Transverse colon (tissue), 4 donors: ENCODE data around the gene DIPK1B.

Experiments used
- CTCF ChIP-seq, 5 experiments: fragments of 200-600 bp in 3 of 5; fragments of 450-650 bp in 2 of 5; sonication (generic) in 3 of 5; IDR thresholded peaks; 1 replicate in 2 of 5; 2 replicates in 3 of 5; pipeline ENCODE4 v1.5.1; 2016 to 2017; ENCODE audit warnings: antibody characterized with exemption in 5 of 5, inconsistent platforms in 3 of 5, mild to moderate bottlenecking in 2 of 5, moderate library complexity in 1 of 5
- POLR2A ChIP-seq: fragments of 450-650 bp; IDR thresholded peaks from one replicate; pipeline ENCODE4 v1.6.1; 2016; ENCODE audit warnings: antibody characterized with exemption, mild to moderate bottlenecking, moderate library complexity
- POLR2AphosphoS5 ChIP-seq, 3 donors: sonication (generic); formaldehyde crosslinking; IDR thresholded peaks; one replicate each; pipeline ENCODE4 v1.6.1; 2016; ENCODE audit warnings: antibody characterized with exemption in 3 of 3

- TF ChIP-seq CTCF (IDR thresholded peaks at IDR 0.05) = no peak
- TF ChIP-seq POLR2A = no peak
- TF ChIP-seq POLR2AphosphoS5 (IDR thresholded peaks at IDR 0.05) = no peak
These were observed 16.3 kb downstream of the DIPK1B start for GRCh38 chr9:136728548-136729123.
